ENCODE data around the gene TBX1. TPM values are rescaled to one million over a fixed set of nuclear protein-coding genes. Genes with fewer than 3 reads are reported as not detected.

Gene TBX1
- total RNA-seq, 1 experiment from 2014 or later, result 12.8 TPM

- TF ChIP-seq MLX (CRISPR knock-in tag; IDR thresholded peaks at IDR 0.05), result no peak
- TF ChIP-seq ZNF423 (CRISPR knock-in tag; IDR thresholded peaks at IDR 0.05), result no peak
- TF ChIP-seq SMAD3 (CRISPR knock-in tag; IDR thresholded peaks at IDR 0.05; ENCODE audit: borderline replicate concordance), result no peak
These were observed 7.3 kb upstream of the TBX1 start (continued) for GRCh38 chr22:19753090-19753842.

- TF ChIP-seq ZNF423 (CRISPR knock-in tag; IDR thresholded peaks at IDR 0.05), result no peak
- TF ChIP-seq ZNF396 (CRISPR knock-in tag; IDR thresholded peaks at IDR 0.05; ENCODE audit: borderline replicate concordance), result no peak
- TF ChIP-seq GABPB1 (CRISPR knock-in tag; IDR thresholded peaks at IDR 0.05), result no peak
- TF ChIP-seq ATF6 (CRISPR knock-in tag; IDR thresholded peaks at IDR 0.05), result no peak
- TF ChIP-seq ZNF121 (CRISPR knock-in tag; IDR thresholded peaks at IDR 0.05), result no peak
- TF ChIP-seq MLX (CRISPR knock-in tag; IDR thresholded peaks at IDR 0.05), result no peak
- TF ChIP-seq IRF1 (CRISPR knock-in tag; IDR thresholded peaks at IDR 0.05), result no peak
- no peak for TF ChIP-seq OVOL2 (CRISPR knock-in tag; IDR thresholded peaks at IDR 0.05; ENCODE audit: borderline replicate concordance)
- TF ChIP-seq GTF2I (CRISPR knock-in tag; conservative IDR thresholded peaks at IDR 0.05), result no peak
- no peak for TF ChIP-seq ZSCAN18 (CRISPR knock-in tag; IDR thresholded peaks at IDR 0.05)
- no peak for TF ChIP-seq E2F1 (CRISPR knock-in tag; IDR thresholded peaks at IDR 0.05)
- TF ChIP-seq HMGXB4 (CRISPR knock-in tag; IDR thresholded peaks at IDR 0.05), result no peak
- TF ChIP-seq HMGA2 (CRISPR knock-in tag; IDR thresholded peaks at IDR 0.05), result no peak
- Mint-ChIP-seq H3K27ac (no peak overlapping the region), H3K4me1 (peaks cover 13% of the 10 kb centered on the region), H3K4me3 (no peak overlapping the region), H3K9me3 (no peaks in the 10 kb centered on the region), H3K36me3 (no peaks in the 10 kb centered on the region), H3K27me3 (ENCODE audit: low read depth) (peaks cover 75% of the 10 kb centered on the region)
- ATAC-seq, result no peak
- no peak for DNase-seq (ENCODE audit: low spot score)
- ChIA-PET POLR2A (no interaction called here), CTCF (interaction anchor here (0.6 to 7.5 kb wide), 16 partner anchors 9 to 398 kb away, joined by 3 to 110 read pairs (median 6); partner anchors contain the start of gene GP1BB)
These were observed 6.4 kb upstream of the TBX1 start for GRCh38 chr22:19753996-19754700.

Data from WTC11 (cell line).